IMR-90 (cell line): ENCODE data around the gene IL11. TPM values are rescaled to one million over a fixed set of nuclear protein-coding genes. Genes with fewer than 3 reads are reported as not detected.
A peak's percentile ranks its signal among the peaks of the same experiment; 100 is the strongest.

Experiments used
- ATAC-seq: fragments of 200-7000 bp; cut with Tn5 transposase; 2 replicates; pipeline ENCODE4 v1.9.1; 2020; ENCODE audit warnings: low read depth, mild to moderate bottlenecking, moderate library complexity
- BruUV-seq: library from RNA; stranded (reverse); fragments of 400-500 nt; replicated peaks from 2 replicates; lab custom pipeline; 2021; lab: Mats Ljungman, UMichigan
- CTCF ChIA-PET: fragments of 300-600 bp; formaldehyde crosslinking; extraction: SDS; loops from one replicate; lab custom pipeline; 2021; ENCODE audit warnings: antibody characterized with exemption; lab: Yijun Ruan, JAX
- POLR2A ChIA-PET: fragments of 300-600 bp; sonication (Branson Sonifier 250); formaldehyde crosslinking; loops from one replicate; lab custom pipeline; 2022; ENCODE audit warnings: antibody characterized with exemption; ENCODE audit not compliant: unreplicated experiment; lab: Charles Lee
- DNase-seq: peaks from one replicate; pipeline ENCODE4 v3.0.0; 2013
- H2AFZ ChIP-seq: replicated peaks from 2 replicates; pipeline ENCODE3; 2013; ENCODE audit warnings: low read length, mild to moderate bottlenecking; ENCODE audit not compliant: poor library complexity
- H2AK5ac ChIP-seq: 2 replicates; pipeline ENCODE4 v1.6.1; 2013; ENCODE audit warnings: low read depth, low read length, inconsistent platforms
- H2AK9ac ChIP-seq: replicated peaks from 2 replicates; pipeline ENCODE3; 2013; ENCODE audit warnings: mild to moderate bottlenecking, low read depth, low read length, moderate library complexity; ENCODE audit not compliant: poor library complexity
- H2BK120ac ChIP-seq: 2 replicates; pipeline ENCODE4 v1.6.1; 2013; ENCODE audit warnings: low read depth, low read length, inconsistent platforms
- H2BK15ac ChIP-seq: 3 replicates; pipeline ENCODE4 v1.6.1; 2013; ENCODE audit warnings: low read depth, low read length, inconsistent platforms
- H2BK20ac ChIP-seq: 2 replicates; pipeline ENCODE4 v1.6.1; 2013; ENCODE audit warnings: low read depth, mild to moderate bottlenecking, inconsistent platforms, low read length, moderate library complexity
- H2BK5ac ChIP-seq: 2 replicates; pipeline ENCODE4 v1.6.1; 2013; ENCODE audit warnings: mild to moderate bottlenecking, low read depth, low read length, inconsistent platforms; ENCODE audit not compliant: poor library complexity, severe bottlenecking
- H3K14ac ChIP-seq: replicated peaks from 2 replicates; pipeline ENCODE4 v1.6.1; 2013; ENCODE audit warnings: low read depth, low read length, inconsistent platforms
- H3K18ac ChIP-seq: 2 replicates; pipeline ENCODE4 v1.6.1; 2013; ENCODE audit warnings: low read depth, low read length, control low read depth
- H3K23ac ChIP-seq: 2 replicates; pipeline ENCODE4 v1.6.1; 2013; ENCODE audit warnings: low read depth, low read length, inconsistent platforms
- H3K27ac ChIP-seq: 2 replicates; pipeline ENCODE4 v1.5.1; 2013; ENCODE audit warnings: mild to moderate bottlenecking, control low read depth, low read length; ENCODE audit not compliant: insufficient read depth
- H3K27me3 ChIP-seq: 2 replicates; pipeline ENCODE4 v1.6.1; 2013; ENCODE audit warnings: low read length; ENCODE audit not compliant: control insufficient read depth, insufficient read depth
- H3K36me3 ChIP-seq: 2 replicates; pipeline ENCODE4 v1.6.1; 2013; ENCODE audit warnings: low read length, mixed read lengths; ENCODE audit not compliant: control insufficient read depth, insufficient read depth
- H3K4ac ChIP-seq: 2 replicates; pipeline ENCODE4 v1.6.1; 2013; ENCODE audit warnings: low read depth, low read length, inconsistent platforms
- H3K4me1 ChIP-seq: 2 replicates; pipeline ENCODE4 v1.6.1; 2013; ENCODE audit warnings: low read length, mixed read lengths; ENCODE audit not compliant: control insufficient read depth, insufficient read depth
- H3K4me2 ChIP-seq: 2 replicates; pipeline ENCODE4 v1.6.1; 2013; ENCODE audit warnings: low read depth, mild to moderate bottlenecking, control low read depth, low read length, moderate library complexity
- H3K4me3 ChIP-seq: 2 replicates; pipeline ENCODE4 v1.5.1; 2013; ENCODE audit warnings: low read depth, mild to moderate bottlenecking, control low read depth, low read length, moderate library complexity; ENCODE audit not compliant: insufficient read depth
- H3K56ac ChIP-seq: 2 replicates; pipeline ENCODE4 v1.6.1; 2013; ENCODE audit warnings: low read length, inconsistent platforms; ENCODE audit not compliant: insufficient read depth; ENCODE audit errors: extremely low read depth
- H3K79me1 ChIP-seq, 2 experiments: 2 replicates each; pipeline ENCODE4 v1.6.1; 2013; ENCODE audit warnings: low read length in 2 of 2, inconsistent platforms in 1 of 2, low read depth in 1 of 2
- H3K9ac ChIP-seq: 2 replicates; pipeline ENCODE4 v1.6.1; 2013; ENCODE audit warnings: low read depth, low read length, control low read depth
- H3K9me1 ChIP-seq: 2 replicates; pipeline ENCODE4 v1.6.1; 2013; ENCODE audit warnings: low read length, inconsistent platforms; ENCODE audit not compliant: insufficient read depth
- H3K9me3 ChIP-seq: 2 replicates; pipeline ENCODE4 v1.6.1; 2013; ENCODE audit warnings: low read length; ENCODE audit not compliant: control insufficient read depth, insufficient read depth
- H4K20me1 ChIP-seq: 2 replicates; pipeline ENCODE4 v1.6.1; 2013; ENCODE audit warnings: low read length, inconsistent platforms; ENCODE audit not compliant: insufficient read depth
- H4K5ac ChIP-seq: 2 replicates; pipeline ENCODE4 v1.6.1; 2013; ENCODE audit warnings: mild to moderate bottlenecking, low read depth, low read length, control low read depth
- H4K8ac ChIP-seq, 2 experiments: 2 replicates each; pipeline ENCODE4 v1.6.1; 2013; ENCODE audit warnings: low read depth in 2 of 2, low read length in 2 of 2, control low read depth in 1 of 2, inconsistent platforms in 1 of 2
- H4K91ac ChIP-seq: 2 replicates; pipeline ENCODE4 v1.6.1; 2013; ENCODE audit warnings: low read depth, low read length, inconsistent platforms; ENCODE audit not compliant: insufficient read depth
- CEBPB ChIP-seq: IDR thresholded peaks from 2 replicates; pipeline ENCODE4 v1.6.1; 2012; ENCODE audit warnings: low read depth, low read length, improper control_type of control experiment
- MAFK ChIP-seq: IDR thresholded peaks from 2 replicates; pipeline ENCODE4 v1.6.1; 2012; ENCODE audit warnings: low read depth, low read length, improper control_type of control experiment
- MXI1 ChIP-seq: IDR thresholded peaks from 2 replicates; pipeline ENCODE4 v1.6.1; 2012; ENCODE audit warnings: low read depth, mild to moderate bottlenecking, low read length, moderate library complexity, borderline replicate concordance
- NFE2L2 ChIP-seq: fragments of 150-350 bp; IDR thresholded peaks from 2 replicates; pipeline ENCODE4 v1.6.1; 2016; ENCODE audit warnings: low read depth, mild to moderate bottlenecking, low read length
- POLR2A ChIP-seq: IDR thresholded peaks from 2 replicates; pipeline ENCODE4 v1.6.1; 2012; ENCODE audit warnings: mild to moderate bottlenecking, low read depth, low read length
- SMC3 ChIP-seq: fragments of 150-350 bp; IDR thresholded peaks from 2 replicates; pipeline ENCODE4 v1.6.1; 2016; ENCODE audit warnings: low read depth, mild to moderate bottlenecking, antibody characterized with exemption, low read length, moderate library complexity
- USF2 ChIP-seq: fragments of 150-350 bp; IDR thresholded peaks from 2 replicates; pipeline ENCODE4 v1.6.1; 2017; ENCODE audit warnings: mild to moderate bottlenecking, antibody characterized with exemption, low read length, low read depth
- WGBS, 2 experiments: methylation state at CpG; one replicate each; pipeline versions ENCODE4 v1.1.5 to v1.1.7; 2013; ENCODE audit warnings: missing lambda C conversion rate in 2 of 2; ENCODE audit not compliant: insufficient read length in 1 of 2; ENCODE audit errors: extremely low coverage in 2 of 2; 5-methylcytosine and 5-hydroxymethylcytosine counted together
- dilution Hi-C: fragments of 300-500 bp; cut with HindIII; formaldehyde crosslinking; loops from one replicate; pipeline ENCODE4 v1.14.3; 2018; ENCODE audit warnings: low sequenced_read_pairs; ENCODE audit not compliant: unreplicated experiment
- in situ Hi-C: fragments of 300-500 bp; cut with MboI; formaldehyde crosslinking; loops from 3 replicates; pipeline ENCODE4 v1.14.3; 2019; ENCODE audit warnings: low sequenced_read_pairs, inconsistent platforms, mixed read lengths
- intact Hi-C: fragments of 100-400 bp; cut with micrococcal nuclease; formaldehyde crosslinking; loops from 2 replicates; pipeline ENCODE4 v1.10.0; 2022
- polyA plus RNA-seq, 3 experiments: library from polyadenylated mRNA; depleted of rRNA; stranded (reverse); fragments of >200 nt; gene quantifications; 2 replicates each; pipeline ENCODE4 v1.2.3, GENCODE V29; 2012; ENCODE audit warnings: low replicate concordance in 1 of 3
- total RNA-seq: library from RNA; depleted of rRNA; stranded (reverse); fragments of >200 nt; gene quantifications from 2 replicates; pipeline ENCODE4 v1.2.3, GENCODE V29; 2012

Gene IL11
- total and polyA plus RNA-seq, 2 of the 4 experiments (the other 2 are of a cell fraction), result 14.3 to 33.6 TPM

DNA sequence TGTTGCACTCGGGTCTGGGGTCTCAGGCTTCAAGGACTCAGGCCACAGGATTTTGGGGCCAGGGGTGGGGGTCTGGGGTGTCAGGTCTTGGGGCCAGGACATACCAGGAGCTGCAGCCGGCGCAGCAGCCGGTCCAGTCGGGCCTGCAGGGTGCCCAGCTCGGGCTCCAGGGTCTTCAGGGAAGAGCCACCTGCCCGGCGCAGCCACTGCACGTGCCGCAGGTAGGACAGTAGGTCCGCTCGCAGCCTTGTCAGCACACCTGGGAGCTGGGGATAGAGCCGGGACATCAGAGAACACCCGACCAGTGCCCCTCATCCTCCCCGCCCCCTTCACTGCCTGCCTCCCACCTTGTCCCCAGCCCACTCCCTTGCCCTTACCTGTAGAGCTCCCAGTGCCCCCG, 2.2 kb downstream of the IL11 start:
- H4K5ac ChIP-seq, result no peak overlapping the region
- peak overlapping the region; percentile 73 for H3K4me3 ChIP-seq
- dilution Hi-C loops, result no loop called here
- H2AK9ac ChIP-seq, result peak overlapping the region; percentile 99
- H2AFZ ChIP-seq, result no peak overlapping the region
- H3K56ac ChIP-seq, result no peak overlapping the region
- H2BK120ac ChIP-seq, result no peak overlapping the region
- intact Hi-C loops, result no loop called here
- peak overlapping the region in 1 of 2 experiments; percentile 80; a peak in 1 of 4 replicates for H4K8ac ChIP-seq
- no peak for ATAC-seq
- peaks cover 57% of the 10 kb centered on the region for H4K20me1 ChIP-seq
- POLR2A ChIA-PET, result no interaction called here
- no peak overlapping the region for H3K23ac ChIP-seq
- peaks cover 26% of the 10 kb centered on the region for H3K36me3 ChIP-seq
- peaks cover 29% of the 10 kb centered on the region for H3K4me1 ChIP-seq
- TF ChIP-seq SMC3, result no peak
- TF ChIP-seq NFE2L2, result no peak
- no peak for TF ChIP-seq CEBPB
- 0 out of 2 replicates have a peak, but pooled peaks have one; percentile 20 for TF ChIP-seq POLR2A
- TF ChIP-seq MXI1, result no peak
- no peak for TF ChIP-seq MAFK
- no peak for TF ChIP-seq USF2
- H3K27me3 ChIP-seq, result no peaks in the 10 kb centered on the region
- peak overlapping the region; percentile 83 for H3K4me2 ChIP-seq
- H2AK5ac ChIP-seq, result no peak overlapping the region; the same call in 1 of the 2 replicates
- 0 out of 2 replicates have a peak overlapping the region, but pooled peaks have one; percentile 52 for H3K14ac ChIP-seq
- H3K27ac ChIP-seq, result peak overlapping the region; percentile 78
- 100% methylated on average over 1 of the region's 16 CpGs; no CpG with 5 or more reads in 1 of the 2 experiments for WGBS, 2 experiments
- no peak for DNase-seq
- H2BK15ac ChIP-seq, result no peak overlapping the region
- in situ Hi-C loops, result no loop called here
- no TSS peak for BruUV-seq
- H3K79me1 ChIP-seq, result peaks cover 5 to 50% of the 10 kb centered on the region in 2 experiments; a peak in 3 of 4 replicates
- no peak overlapping the region for H3K18ac ChIP-seq
- peak overlapping the region; percentile 68; the same call in 1 of the 2 replicates for H4K91ac ChIP-seq
- H3K9me3 ChIP-seq, result no peaks in the 10 kb centered on the region
- 0 out of 2 replicates have a peak overlapping the region, but pooled peaks have one; percentile 51 for H3K4ac ChIP-seq
- H3K9ac ChIP-seq, result peak overlapping the region; percentile 72; the same call in 1 of the 2 replicates
- H3K9me1 ChIP-seq, result peaks cover 12% of the 10 kb centered on the region; the same call in 1 of the 2 replicates
- CTCF ChIA-PET, result no interaction called here
- H2BK5ac ChIP-seq, result peak overlapping the region; percentile 61
- H2BK20ac ChIP-seq, result no peak overlapping the region
